CD4-positive, alpha-beta T cell treated with Interferon gamma for 1 hour (primary cell): ENCODE results near the gene GIT1.
"Not testable (repeated sequence)": the region's sequence is repeated elsewhere in the genome, so short reads cannot be mapped to it uniquely, and the experiment has no call there.

ENCODE experiments used
- DNase-seq: peaks from one replicate; pipeline ENCODE4 v3.0.0-alpha.2; 2020

GIT1 gene

GRCh38 chr17:29565643-29566472 is 23.6 kb downstream of the GIT1 start:
- peak; percentile 53 for DNase-seq

DNA sequence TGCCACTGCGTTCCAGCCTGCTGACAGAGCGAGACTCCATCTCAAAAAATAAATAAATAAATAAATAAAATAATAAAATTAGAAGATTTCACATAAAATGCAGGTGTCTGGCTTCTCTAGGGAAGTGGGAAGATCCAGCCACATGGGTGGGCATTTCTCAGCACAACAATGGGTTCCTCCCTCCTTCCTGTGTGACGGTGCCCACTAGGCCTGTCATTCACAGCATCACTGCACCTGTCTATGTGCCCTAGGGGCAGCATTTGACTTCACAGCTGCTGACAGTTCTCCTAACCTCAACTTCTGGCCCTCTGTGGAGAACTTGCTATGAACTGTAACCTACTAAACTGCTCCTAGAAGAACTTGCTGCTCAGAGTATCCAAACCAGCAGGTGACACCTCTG is 25.6 kb downstream of the GIT1 start:
- peak; percentile 41 for DNase-seq

- no peak for DNase-seq
These were observed 26.8 kb downstream of the GIT1 start for GRCh38 chr17:29562615-29563014.

DNA sequence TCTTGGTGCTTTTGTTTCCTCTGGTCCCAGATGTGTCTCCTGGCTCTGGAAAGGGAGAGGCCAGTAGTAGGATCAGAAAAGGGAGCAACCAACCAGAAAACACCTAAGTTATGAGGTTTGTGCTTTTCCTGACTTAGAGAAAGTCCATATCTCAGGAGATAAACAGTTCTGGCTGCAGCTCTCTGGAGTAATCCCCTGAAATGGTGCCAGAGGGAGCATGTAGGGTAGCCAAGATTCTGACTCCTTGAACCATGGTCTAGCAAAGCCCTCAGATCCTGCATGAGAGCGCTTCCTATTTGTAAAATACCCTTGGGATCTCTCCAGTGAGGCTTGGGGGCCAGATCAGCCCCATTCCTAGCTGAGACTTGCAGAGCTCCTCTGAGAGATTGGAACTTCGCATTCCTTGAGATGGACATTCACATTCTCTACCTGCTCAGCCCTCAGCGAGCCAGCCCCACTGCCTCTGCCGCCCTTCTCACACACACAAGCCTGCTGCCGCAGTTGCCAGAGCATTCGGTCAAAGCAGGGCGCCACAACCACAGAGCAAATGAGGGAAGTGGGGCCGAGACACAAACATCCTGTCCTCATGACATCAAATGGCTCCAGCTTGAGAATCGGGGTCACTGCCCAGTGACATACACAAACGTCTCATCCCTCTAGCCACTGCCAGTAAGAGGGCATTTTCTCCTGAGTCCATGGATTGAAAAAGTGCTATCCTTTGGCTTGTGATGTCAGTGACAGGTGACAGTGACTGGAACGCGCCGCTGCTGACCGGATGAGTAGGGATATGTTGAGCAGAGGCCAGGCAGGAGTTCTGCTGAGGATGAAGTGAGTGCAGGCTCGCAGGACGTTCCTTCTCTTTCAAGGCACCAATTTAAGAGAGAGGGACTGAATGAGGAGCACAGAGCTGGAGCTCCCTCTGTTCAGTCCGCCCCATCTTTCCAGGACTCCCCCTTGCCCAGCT is 27.6 kb downstream of the GIT1 start:
- peak; percentile 61 for DNase-seq

GRCh38 chr17:29560316-29560715 is 29.1 kb downstream of the GIT1 start:
- DNase-seq = peak; percentile 18

GRCh38 chr17:29559640-29560039 is 29.8 kb downstream of the GIT1 start:
- no peak for DNase-seq

DNA sequence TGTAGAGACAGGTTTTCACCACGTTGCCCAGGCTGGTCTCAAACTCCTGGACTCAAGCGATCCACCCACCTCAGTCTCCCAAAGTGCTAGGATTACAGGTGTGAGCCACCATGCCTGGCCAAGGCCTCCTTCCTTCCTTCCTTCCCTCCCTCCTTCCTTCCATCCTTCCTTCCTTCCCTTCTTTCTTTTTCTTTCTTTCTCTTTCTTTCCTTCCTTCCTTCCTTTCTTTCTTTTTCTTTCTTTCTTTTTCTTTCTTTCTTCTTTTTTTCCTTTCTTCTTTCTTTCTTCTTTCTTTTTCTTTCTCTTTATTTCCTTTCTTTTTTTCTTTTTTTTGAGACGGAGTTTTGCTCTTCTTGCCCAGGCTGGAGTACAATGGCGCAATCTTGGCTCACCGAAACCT is 31.3 kb downstream of the GIT1 start:
- not testable (repeated sequence) for DNase-seq

- DNase-seq = no peak
These were observed 31.7 kb downstream of the GIT1 start for GRCh38 chr17:29557739-29558116.

- DNase-seq = no peak
These were observed 32.2 kb downstream of the GIT1 start for GRCh38 chr17:29557085-29557738.

GRCh38 chr17:29555840-29556239 is 33.6 kb downstream of the GIT1 start:
- DNase-seq = no peak

GRCh38 chr17:29549177-29549923 is 40.1 kb downstream of the GIT1 start:
- DNase-seq = no peak

DNA sequence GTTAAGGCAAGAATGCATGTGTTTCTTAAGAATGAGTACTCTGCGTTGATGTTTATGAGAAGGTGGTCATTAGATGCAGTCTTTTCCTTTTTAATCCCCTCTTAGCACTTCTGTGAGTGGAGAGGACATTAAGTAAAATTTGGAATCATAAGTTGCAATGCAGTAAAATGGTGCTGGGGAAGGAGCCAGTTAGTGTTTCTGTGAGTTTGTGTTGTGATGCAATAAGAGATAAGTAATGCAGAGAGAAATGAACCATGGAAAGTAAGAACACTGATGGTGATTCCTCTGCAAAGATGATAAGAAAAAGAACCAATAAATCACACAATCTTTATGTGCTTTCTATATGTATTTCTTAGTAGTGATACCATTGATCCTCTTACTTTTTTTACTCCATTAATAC is 42.6 kb downstream of the GIT1 start:
- no peak for DNase-seq

GRCh38 chr17:29546085-29546484 is 43.4 kb downstream of the GIT1 start:
- no peak for DNase-seq

DNA sequence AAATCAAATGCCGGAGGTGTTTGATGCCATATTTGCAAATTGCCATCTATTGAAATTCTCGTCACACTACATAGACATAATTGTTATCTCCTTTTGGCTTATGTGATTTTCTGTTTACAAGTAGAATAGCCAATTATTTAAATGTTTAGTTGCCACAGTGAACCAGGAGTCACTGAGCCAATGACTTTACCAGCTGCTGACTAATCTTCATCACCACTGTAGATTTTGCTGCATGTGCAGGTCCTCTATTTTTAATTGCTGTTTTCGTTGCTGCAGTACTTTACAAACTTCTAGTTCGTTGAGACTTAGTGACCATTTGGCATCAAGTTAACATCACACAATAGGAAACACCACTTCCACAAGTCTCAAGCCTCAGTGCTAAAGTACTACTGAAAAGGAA is 45.4 kb downstream of the GIT1 start:
- DNase-seq = no peak

GRCh38 chr17:29533976-29534375 is 55.5 kb downstream of the GIT1 start:
- no peak for DNase-seq

DNA sequence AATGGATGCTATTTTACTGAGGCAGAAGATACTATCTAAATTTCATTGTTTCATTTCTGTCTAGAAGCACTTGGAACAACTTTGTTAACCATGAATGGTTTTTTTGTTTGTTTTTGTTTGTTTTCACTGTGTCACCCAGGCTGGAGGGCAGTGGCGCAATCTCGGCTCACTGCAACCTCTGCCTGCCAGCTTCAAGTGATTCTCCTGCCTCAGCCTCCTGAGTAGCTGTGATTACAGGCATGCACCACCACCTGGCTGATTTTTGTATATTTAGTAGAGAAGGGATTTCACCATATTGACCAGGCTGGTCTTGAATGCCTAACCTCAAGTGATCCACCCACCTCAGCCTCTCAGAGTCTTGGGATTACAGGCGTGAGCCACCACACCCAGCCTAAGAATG is 63.1 kb downstream of the GIT1 start:
- DNase-seq = no peak

- DNase-seq = no peak
These were observed 64.8 kb downstream of the GIT1 start for GRCh38 chr17:29524692-29525091.
